HTERT RPE-1 (cell line): ENCODE measurements around the gene KCNK3.
"Not testable (repeated sequence)": the region's sequence is repeated elsewhere in the genome, so short reads cannot be mapped to it uniquely, and the experiment has no call there.

Source experiments
- in situ Hi-C: fragments of 300-500 bp; cut with MboI; formaldehyde crosslinking; loops from 4 replicates; pipeline ENCODE4 v1.14.3; 2020; ENCODE audit warnings: low sequenced_read_pairs

The KCNK3 gene

GRCh38 chr2:26665296-26665695 is 27.2 kb upstream of the KCNK3 start:
- in situ Hi-C loops, result not testable (repeated sequence)

DNA sequence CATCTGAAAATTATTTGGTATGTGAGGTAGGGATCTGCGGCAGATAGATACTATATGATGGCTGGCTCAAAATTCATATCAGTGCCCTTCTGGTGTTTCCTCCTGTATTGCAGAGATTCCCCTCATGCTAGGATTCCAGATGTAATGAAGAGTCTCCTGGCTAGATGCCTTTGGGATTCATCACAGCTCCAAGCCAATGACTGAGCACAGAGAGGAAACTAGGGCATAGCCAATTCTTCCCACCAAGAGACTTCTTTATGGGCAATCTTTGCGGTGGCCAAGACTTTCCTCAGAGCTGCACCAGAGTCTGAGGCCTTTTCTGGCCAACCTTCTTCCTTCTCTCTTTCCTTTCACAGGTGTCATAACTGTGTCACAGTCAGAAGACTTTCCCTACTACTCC is 25.9 kb upstream of the KCNK3 start:
- in situ Hi-C loops, result no loop called here

GRCh38 chr2:26668041-26668440 is 24.5 kb upstream of the KCNK3 start:
- in situ Hi-C loops, result no loop called here

- in situ Hi-C loops, result no loop called here
Observed at GRCh38 chr2:26668856-26669750, 23.4 kb upstream of the KCNK3 start.

DNA sequence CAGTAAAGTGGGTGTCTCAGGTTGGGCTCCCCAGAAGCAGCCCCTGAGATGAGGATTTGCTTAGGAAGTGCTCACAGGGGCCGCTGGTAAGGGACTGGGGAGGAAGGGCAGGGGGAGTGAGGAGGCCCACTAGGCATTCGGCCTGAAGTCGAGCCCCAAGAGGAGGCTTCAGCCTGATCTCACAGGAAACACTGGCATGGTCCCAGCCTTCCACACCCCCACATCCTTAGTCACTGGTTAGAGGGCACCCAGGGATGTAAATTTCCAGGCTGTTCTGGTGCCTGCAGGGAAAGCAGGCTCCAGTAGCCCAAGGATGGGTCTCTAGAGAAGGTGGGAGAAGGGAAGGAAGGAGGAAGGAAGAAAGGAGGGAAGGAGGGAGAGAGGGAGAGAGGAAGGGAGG is 22.4 kb upstream of the KCNK3 start:
- in situ Hi-C loops, result no loop called here

- in situ Hi-C loops, result no loop called here
Observed at GRCh38 chr2:26670931-26671460, 21.5 kb upstream of the KCNK3 start.

DNA sequence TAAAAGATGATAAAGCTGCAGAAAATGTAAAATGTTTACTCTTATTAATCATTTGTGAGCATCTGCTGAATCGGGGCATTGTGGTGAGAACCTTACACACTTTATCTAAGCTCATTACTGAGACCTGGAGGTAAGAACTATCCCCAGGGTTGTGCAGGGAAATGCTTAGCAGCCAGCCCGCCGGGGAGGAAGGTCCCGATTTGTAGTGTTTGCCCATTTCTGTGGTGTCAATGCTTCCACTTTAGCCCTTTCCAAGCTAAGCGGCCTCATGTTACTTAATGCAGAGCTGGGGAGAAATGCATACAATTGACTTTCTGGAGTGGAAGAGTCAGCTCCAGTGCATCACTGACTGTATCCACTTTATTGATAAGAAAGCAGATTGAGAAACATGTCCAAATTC is 20.8 kb upstream of the KCNK3 start:
- in situ Hi-C loops, result no loop called here

DNA sequence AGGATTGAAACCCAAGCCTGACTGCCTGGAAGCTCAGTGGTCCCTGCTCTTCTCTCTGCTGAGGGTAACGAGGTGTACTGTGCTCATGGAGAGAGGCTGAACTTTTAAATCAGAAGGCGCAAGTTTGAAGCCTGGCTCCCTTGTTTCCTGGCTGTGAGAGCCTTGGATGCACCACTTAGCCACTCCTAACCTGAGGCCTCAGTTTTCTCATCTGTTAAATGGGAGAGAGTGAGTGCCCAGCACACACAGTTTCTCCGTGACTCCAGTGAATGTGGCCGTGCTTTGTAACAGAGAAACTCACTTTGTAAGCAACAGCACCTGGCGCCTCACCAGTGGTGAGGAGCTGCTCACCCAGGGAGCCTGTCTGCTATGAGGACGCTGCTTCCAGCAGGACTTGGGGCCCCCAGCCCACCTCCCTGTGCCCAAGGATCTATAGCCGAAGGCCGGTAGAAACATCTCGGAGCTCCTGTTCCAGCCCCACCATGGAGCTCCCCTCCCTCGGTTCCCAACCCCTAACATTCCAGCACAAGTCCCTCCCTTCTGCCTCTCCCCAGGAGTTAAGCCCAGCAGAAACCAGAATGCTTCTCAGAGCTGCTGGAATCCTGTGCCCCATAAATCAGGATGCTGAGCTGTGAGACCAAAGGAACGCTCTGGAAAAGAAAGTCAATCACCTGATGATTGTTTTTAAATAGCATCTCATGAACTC is 20.3 kb upstream of the KCNK3 start:
- in situ Hi-C loops, result no loop called here

DNA sequence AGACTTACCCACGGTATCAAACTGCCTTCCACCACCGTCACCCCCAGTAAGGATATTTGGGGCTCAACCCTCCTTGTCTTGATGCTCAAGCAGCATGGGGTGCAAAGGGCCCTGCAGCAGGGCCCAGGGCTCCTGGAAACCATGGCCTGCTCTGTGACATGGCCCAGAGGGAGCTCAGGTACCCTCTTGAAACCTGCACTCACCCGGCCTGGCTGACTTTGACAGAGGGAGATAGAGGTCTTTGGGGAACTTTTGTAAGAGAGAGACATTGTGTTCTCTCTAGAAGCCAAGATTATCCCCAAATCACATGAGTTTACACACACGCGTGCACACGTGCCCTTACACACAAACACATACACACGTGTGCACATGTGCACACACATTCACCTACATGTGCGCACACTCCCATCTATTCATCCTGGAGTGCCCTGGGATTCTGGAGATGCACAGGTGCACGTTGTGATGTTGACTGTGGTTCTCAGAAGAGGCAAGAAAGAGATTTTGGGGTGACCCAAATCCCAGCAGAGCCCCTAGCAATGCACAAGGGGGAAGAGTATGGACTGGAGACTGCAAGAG is 19.6 kb upstream of the KCNK3 start:
- in situ Hi-C loops, result no loop called here

DNA sequence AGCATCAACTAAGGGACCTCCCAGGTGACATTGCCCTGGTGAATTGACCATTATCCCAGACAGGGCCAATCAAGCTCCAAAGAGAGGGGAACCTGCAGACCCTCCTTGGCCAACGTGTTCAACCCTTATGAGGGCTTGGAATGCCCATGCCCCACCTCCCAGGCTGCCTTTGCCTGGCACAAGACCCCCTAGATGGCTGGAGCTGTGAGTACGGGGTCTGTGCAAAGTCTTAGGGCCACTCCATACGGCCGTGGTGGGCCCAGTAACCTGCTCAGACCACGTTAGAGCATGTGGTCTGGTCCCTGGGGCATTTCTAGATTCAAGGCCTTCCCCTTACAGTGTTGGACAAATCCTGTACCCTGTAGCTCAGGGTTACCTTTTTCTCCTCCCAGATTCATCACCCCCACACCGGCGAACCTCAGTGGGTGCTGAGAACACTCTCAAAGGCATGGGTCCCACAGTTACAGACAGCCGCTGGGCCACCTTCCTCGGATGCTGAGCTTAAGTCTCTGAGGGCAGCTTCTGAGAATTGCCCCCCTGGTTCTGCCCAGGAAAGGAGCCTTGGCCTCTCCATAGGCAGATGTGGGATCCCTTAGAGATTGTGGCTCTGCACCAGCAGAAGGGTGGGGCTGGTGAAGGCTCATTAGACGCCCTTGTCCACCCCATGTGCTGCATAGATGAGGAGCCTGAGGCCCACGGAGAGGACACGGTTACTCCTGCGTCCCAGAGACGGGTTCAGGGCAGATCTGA is 18.3 kb upstream of the KCNK3 start:
- in situ Hi-C loops, result no loop called here

- in situ Hi-C loops, result no loop called here
Observed at GRCh38 chr2:26674771-26675170, 17.8 kb upstream of the KCNK3 start.

DNA sequence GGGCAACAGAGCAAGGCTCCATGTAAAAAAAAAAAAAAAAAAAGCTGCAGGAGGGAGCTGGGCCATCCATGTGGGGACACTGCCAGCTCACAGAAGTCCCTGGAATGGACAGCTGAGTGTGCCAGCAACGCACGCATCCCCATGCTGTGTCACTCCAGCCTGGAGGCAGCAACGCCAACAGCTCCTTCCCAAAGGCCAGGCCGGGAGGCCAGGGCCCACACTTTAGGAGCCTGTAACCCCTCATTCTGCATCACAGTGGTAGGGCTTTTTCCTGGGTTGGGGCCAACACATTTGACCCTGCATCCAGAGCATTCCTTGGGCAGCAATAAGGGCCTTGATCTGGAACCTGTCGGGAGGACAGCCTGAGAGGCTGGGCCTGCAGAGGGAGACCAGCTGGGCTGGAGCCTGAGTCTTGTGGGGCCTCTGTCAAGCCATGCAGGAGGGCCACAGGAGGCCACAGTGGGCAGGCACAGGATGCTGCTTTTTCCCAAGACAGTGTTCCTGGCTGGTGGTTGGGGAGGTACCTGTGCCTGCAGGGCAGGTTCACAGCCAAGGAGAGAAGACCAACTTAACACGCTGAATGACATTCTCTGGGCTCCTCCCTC is 16.8 kb upstream of the KCNK3 start:
- in situ Hi-C loops, result no loop called here

- in situ Hi-C loops, result no loop called here
Observed at GRCh38 chr2:26678035-26678434, 14.5 kb upstream of the KCNK3 start.

DNA sequence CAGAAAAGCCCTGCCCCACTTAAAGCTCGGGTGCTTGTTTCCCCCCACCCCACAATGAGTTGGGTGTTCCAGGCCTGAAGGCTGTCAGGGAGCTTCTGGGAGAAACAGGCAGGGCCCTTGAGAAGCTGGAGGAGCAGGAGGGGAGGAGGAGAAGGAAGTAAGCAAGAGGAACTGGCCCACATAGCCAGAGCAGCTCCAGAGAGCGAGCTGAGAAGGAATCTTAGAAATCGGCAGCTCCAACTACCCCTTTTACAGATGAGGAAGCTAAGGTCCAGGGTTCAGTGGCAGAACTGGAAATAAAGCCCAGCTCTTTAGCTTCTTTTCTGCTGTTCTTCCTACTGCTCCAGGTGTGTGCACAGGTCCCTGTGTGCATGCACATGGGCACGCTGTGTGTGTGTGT is 12.7 kb upstream of the KCNK3 start:
- in situ Hi-C loops, result no loop called here

GRCh38 chr2:26681656-26682055 is 10.9 kb upstream of the KCNK3 start:
- in situ Hi-C loops, result no loop called here

DNA sequence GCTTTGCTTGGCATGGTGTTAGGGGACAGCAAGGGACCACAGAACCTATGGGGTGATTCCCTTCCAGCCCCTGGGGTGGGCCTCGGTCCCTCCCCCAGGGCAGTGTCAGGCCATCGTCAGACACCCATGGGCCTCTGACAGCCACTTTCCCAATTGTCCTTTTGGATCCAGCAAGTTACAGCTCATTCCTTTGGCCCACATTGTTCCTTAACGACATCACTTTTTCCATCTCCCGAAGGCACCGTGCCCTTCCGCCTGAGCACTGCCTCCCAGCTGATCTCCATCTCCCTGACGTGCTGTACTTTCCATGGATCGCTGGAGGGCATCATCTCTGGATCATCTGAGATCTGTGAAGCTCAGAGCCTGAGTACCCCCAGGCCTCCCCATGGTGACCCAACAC is 10.4 kb upstream of the KCNK3 start:
- in situ Hi-C loops, result no loop called here

GRCh38 chr2:26683583-26683982 is 8.9 kb upstream of the KCNK3 start:
- in situ Hi-C loops, result no loop called here

DNA sequence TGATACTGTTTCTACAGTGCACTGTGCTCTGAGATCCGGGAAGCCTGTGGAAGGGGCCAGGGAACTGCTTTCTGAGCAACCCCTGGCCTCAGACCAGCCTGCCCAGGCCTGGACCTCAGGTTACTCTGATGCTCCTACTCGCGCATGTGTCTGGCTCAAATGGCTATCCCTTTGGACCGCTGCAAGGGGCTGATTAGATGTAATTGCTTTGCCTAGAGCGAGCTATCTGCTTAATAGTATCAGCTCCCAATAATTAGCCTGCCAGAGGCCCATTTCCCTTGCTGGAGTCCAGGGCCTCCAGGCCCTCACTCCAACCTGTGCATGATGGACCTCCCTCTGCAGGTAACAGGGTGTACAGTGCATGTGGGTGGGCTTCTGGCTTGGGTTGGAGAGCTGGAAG is 7.2 kb upstream of the KCNK3 start:
- in situ Hi-C loops, result no loop called here

- in situ Hi-C loops, result no loop called here
Observed at GRCh38 chr2:26685989-26686839, 6.3 kb upstream of the KCNK3 start.

- in situ Hi-C loops, result no loop called here
Observed at GRCh38 chr2:26687328-26687727, 5.2 kb upstream of the KCNK3 start.
